Measurements from ENCODE around the gene IL22.

The IL22 gene, protein sequence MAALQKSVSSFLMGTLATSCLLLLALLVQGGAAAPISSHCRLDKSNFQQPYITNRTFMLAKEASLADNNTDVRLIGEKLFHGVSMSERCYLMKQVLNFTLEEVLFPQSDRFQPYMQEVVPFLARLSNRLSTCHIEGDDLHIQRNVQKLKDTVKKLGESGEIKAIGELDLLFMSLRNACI

GRCh38 chr12:68253504-68253903 is at the start of gene IL22:
Gene IL22 (minus strand): TSS chr12:68253604. CDS start chr12:68253448, 156 bp downstream.
- DNase-seq, result no peak

DNA sequence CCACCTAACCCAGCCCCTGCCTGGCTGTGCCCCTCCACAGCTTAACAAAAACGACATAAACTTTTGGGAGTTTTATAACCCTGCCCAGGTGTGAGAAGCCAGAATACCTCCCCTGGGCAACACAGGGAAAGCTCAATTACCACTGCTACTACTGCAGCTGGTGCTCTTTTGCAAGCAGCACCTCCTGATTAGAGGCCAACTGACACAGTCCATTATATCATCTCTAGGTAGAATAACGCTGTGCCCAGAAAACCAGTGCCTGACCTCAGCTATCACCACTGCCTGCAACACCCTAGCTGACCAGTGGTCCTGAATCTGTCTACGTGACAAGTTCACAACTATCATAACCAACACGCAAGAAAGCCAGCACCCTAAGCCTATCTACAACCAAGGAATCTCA is 44.5 kb upstream of the IL22 start:
- DNase-seq, result no peak

- no peak for DNase-seq
Measured at GRCh38 chr12:68294251-68294650, 40.8 kb upstream of the IL22 start.

DNA sequence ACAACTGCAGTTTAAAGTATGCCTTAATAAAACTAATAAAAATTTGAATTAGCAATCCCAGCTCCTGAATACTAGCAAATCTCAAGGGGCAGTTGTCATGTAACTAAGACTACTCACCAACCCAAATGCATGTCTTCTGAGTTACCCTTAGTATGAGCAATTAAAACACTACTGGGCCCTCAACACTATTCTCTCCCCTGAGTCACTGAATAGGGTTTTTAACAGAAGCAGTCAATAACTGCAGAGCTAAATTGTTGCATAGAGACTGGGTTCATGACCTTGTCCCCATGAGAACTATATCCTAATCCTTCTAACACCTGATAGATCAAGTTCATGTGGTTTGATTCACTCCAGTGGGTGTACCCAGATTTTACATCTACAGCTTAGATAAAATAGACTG is 39.9 kb upstream of the IL22 start:
- DNase-seq, result no peak

DNA sequence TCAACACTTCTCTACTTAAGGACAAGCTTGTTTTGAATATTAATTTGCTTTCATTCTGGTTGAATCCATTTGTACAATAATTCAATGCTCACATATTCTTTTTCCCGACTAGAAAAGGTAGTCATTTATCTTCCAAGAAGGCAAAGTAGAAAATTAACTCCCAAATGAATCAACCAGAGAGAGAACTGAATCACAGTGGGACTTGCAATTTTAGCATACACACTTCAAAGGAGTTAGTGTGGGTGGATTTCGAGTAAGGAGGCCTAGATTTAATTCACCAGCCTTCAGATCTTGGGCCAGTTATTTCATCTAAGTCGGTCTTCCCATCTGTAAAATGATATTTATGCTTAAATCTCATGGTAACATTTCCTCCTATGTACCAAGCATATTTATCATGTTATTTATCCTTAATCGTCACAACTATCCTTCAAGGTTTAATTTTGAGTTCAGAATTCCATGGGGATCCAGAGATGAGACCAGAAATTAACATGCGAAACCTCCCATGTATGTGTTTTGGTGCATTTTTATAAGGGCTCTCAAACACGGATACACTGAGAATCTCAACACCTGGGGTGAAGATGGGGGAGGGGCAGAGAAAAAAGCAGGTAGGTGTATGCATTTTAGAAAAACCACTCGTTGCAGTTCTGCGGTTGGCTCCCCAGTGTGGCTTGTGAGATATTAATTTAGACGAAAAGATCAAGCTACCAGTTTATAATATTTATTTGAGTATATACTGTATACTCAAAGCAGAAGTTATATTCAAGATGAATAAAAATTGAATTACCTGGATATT is 38.9 kb upstream of the IL22 start:
- DNase-seq, result no peak

GRCh38 chr12:68291396-68292036 is 38.1 kb upstream of the IL22 start:
- DNase-seq, result no peak

DNA sequence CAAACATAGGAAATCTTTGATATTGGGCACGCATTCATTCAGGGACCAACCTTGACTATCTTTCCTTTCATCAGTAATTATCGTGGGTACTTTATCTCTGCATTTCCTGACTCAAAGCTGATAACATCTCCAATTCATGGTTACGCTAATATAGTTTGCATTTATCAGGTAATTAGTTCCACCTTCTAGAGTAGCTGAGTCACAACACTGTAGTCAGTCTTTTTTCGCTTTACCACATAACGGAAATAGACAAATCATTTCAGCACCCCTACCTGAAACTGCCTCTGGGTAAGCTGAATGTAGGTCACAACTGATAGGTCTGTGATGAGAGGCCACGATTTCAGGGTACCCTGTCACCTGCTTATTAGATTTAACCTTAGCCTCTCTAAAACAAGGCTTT is 36.7 kb upstream of the IL22 start:
- DNase-seq, result no peak

DNA sequence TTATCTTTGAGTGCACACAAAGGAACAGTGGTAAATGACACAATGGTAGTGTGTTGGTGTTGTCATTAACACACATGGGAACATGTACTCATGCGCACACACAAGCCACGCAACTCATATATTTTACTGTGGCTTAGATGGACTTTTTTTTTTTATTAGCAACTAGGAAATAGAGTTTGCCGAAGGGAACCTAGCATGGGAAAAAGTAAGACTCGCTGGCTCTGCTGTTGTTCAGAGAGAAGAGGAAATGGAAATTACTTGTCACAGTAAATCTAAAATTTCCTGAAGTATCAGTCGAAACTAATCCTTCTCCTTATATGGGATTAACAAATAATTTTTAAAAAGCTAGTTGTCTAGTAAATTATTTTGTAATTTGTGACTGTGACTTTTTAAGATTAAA is 33.7 kb upstream of the IL22 start:
- DNase-seq, result no peak

DNA sequence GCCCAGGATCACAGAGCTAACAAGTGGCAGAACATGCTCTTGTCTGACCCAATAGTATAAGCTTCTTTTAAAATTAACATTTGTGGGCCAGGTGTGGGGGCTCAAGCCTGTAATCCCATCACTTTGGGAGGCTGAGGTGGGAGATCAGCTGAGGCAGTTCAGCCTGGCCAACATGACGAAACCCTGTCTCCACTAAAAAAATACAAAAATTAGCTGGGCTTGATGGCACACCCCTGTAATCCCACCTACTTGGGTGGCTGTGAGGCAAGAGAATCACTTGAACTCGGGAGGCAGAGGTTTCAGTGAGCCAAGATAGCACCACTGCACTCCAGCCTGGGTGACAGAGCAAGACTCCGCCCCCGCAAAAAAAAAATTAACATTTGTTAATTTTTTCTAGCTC is 33.0 kb upstream of the IL22 start:
- no peak for DNase-seq

GRCh38 chr12:68285541-68285940 is 32.1 kb upstream of the IL22 start:
- DNase-seq, result no peak

DNA sequence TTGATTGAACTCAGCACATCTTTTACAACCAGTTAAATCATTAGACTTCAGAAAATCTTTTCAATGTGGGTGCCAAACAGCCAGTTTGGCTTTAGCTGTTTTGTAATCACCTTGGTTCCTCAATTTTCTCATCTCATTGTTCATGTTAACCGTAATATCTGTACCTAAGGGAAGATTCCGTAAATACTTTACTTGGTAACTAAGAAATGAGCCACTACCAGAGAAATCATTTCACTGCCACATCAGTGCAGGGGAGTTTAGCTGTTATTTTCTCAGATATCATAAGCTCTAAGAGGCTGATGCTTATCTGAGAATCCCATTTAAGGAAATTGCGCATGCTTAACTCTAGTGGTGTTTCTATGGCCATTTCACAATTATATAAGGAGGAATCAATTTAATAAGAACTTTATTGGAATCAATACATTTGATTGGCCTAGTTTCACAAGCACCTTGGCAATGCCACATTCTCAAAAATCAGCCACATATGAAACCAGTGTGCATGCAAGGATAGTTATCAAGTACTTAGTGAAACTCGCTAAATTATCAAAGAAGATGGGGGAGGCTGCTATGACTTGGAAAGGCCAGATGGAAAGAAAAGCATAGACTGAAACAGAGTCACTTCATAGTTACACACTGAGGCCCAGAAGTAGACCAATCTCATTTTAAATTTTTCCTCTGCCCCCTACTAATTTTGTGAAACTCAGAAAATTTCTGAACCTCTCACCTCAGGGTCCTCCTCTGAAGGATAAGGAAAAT is 28.1 kb upstream of the IL22 start:
- no peak for DNase-seq

DNA sequence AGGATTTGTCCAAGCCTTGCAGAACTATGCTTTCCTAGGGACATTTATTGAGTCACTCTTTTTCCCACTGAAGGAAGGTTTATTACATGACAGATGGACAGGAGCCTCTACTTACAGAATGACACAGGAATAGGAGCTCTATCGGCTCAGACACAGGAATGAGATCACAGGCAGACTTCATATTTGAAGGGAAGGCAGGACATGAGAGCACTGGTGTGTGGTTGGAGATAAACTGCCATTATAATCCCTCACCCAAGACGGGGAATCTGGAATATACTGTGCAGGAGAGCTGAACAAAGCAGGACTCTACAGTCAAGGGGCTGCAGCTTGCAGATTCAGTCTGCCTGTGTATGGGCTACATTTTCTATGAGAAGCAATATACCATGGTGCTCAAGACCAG is 26.8 kb upstream of the IL22 start:
- DNase-seq, result no peak

GRCh38 chr12:68279227-68280054 is 26.0 kb upstream of the IL22 start:
- DNase-seq, result no peak

- DNase-seq, result no peak
Measured at GRCh38 chr12:68276402-68276930, 23.1 kb upstream of the IL22 start.

DNA sequence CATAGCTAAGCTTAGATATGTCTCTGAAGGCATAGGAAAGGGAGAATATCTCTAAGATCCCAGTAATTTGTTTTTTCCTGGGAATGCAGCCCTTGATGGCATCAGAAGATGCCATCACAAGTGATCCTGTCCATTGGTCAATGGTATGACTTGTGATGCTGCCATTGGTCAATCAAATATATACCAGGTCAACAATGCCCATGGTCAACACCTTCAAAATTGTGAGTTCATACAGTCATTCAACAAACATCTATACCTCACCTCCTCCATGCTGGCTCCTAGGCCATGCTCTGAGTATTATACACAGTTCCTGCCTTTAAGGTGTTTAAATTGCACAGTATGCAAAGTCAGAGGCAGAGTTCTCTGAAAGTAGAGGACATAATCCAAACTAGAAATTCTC is 19.3 kb upstream of the IL22 start:
- no peak for DNase-seq

GRCh38 chr12:68271346-68271745 is 17.9 kb upstream of the IL22 start:
- no peak for DNase-seq

DNA sequence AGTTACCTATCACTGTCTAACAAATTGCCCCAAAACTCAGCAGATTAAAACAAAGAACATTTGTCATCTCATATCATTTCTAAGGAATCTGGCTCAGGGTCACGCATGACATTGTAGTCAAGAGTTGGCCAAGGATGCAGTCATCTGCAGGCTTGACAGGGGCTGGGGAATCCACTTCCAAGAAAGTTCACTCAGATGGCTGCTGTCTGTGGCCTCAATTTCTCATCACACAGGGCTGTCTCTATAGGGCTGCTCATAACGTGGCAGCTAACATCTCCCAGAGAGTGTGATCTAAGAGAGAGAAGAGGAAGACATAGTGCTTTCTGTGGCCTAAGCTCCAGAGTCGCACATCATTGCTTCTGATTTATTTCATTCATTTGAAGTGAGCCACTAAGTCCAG is 17.0 kb upstream of the IL22 start:
- DNase-seq, result no peak

DNA sequence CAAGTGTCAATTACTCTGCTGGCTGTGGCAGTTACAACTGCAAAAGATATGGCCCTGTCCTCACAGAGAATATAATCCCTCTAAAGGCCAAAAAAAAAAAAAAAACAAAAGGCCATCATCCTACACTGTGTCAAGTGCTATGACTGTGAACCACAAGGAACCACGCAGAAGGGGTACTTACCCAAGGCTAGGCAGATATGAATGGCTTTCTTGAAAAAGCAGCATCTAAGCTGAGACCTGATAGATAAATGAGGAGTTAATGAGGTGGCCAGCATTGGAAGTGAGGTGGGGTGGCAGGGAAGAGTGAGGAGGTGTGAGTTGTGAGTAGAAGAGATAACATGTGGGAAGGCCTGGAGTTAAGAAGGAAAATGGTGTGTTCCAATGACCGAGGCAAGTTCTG is 16.4 kb upstream of the IL22 start:
- DNase-seq, result no peak

GRCh38 chr12:68268967-68269366 is 15.6 kb upstream of the IL22 start:
- no peak for DNase-seq

- no peak for DNase-seq
Measured at GRCh38 chr12:68267892-68268396, 14.5 kb upstream of the IL22 start.

- no peak for DNase-seq
Measured at GRCh38 chr12:68264857-68265256, 11.5 kb upstream of the IL22 start.
